ENCODE measurements around the gene NLN.

NLN gene

DNA sequence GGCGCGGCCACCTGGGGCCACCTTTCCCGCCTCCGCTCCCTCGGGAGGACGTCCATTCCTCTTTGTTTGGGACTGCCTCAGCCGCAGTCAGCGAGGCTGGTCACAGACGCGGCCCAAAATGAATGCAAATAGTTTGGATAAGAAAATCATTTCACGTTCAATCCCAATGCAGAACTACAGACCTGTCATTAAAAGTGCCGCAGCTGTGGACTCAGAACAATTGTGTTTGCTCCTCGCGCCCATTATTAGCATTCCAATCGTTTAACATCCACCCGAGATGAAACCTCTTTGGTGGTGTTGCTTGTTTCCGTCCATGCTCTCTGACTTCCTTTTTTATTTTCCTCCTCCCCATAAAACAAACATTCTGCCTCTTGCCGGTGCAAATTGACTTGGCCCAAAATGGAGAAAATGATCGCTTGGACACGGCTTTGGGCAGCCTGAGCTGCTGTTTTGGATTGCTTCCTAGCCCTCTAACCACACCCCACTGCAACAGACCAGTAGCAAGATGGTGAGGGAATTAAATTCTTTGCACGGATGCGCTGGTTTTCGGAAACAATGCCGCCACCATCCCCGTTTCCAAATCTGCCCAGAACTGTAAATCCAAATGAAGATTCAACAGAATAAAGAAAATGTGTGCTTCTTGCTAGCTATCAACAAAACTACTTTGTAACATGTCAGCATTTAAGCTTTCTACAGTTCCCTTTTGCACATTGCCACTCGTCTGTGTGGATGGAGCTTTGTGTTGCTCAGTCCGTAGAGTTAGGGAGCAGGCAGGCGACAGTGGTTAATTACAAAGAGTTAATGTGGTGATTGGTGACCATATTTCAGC is 784 bp downstream of the NLN start (continued):
- TF ChIP-seq, protein P1, sequence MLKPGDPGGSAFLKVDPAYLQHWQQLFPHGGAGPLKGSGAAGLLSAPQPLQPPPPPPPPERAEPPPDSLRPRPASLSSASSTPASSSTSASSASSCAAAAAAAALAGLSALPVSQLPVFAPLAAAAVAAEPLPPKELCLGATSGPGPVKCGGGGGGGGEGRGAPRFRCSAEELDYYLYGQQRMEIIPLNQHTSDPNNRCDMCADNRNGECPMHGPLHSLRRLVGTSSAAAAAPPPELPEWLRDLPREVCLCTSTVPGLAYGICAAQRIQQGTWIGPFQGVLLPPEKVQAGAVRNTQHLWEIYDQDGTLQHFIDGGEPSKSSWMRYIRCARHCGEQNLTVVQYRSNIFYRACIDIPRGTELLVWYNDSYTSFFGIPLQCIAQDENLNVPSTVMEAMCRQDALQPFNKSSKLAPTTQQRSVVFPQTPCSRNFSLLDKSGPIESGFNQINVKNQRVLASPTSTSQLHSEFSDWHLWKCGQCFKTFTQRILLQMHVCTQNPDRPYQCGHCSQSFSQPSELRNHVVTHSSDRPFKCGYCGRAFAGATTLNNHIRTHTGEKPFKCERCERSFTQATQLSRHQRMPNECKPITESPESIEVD (tag by site-specific recombination; IDR thresholded peaks at IDR 0.05), result no peak
- TF ChIP-seq ZNF701 (tag by site-specific recombination; IDR thresholded peaks at IDR 0.05) (no peak), GLI2 (tag by site-specific recombination; IDR thresholded peaks at IDR 0.05; ENCODE audit: borderline replicate concordance, low read depth) (no peak), ZNF302 (tag by site-specific recombination; IDR thresholded peaks at IDR 0.05; ENCODE audit: low read depth) (no peak), ZNF404 (tag by site-specific recombination; IDR thresholded peaks at IDR 0.05) (no peak), KLF16 (tag by site-specific recombination; IDR thresholded peaks at IDR 0.05) (no peak), ZBTB48 (tag by site-specific recombination; IDR thresholded peaks at IDR 0.05) (peak; percentile 41; the same call in 1 of the 2 replicates), ZNF23 (tag by site-specific recombination; IDR thresholded peaks at IDR 0.05; ENCODE audit: borderline replicate concordance) (no peak), ZNF792 (tag by site-specific recombination; IDR thresholded peaks at IDR 0.05) (no peak), ZSCAN18 (tag by site-specific recombination; IDR thresholded peaks at IDR 0.05) (no peak), ZBTB17 (tag by site-specific recombination; IDR thresholded peaks at IDR 0.05) (peak; percentile 85), PBX3 (CRISPR knock-in tag; IDR thresholded peaks at IDR 0.05) (no peak), ZNF324 (tag by site-specific recombination; IDR thresholded peaks at IDR 0.05) (no peak), ZNF133 (tag by site-specific recombination; IDR thresholded peaks at IDR 0.05) (no peak), ZNF211 (tag by site-specific recombination; IDR thresholded peaks at IDR 0.05; ENCODE audit: low read depth) (no peak), PRDM1 (tag by site-specific recombination; IDR thresholded peaks at IDR 0.05) (no peak), BCL11B (tag by site-specific recombination; IDR thresholded peaks at IDR 0.05; ENCODE audit: low read depth) (no peak), ZNF140 (tag by site-specific recombination; IDR thresholded peaks at IDR 0.05) (no peak), EGR2 (tag by site-specific recombination; IDR thresholded peaks at IDR 0.05; ENCODE audit: low read depth) (no peak), ZNF561 (tag by site-specific recombination; IDR thresholded peaks at IDR 0.05; ENCODE audit: borderline replicate concordance) (no peak), ZNF621 (tag by site-specific recombination; IDR thresholded peaks at IDR 0.05) (no peak), ZNF768 (tag by site-specific recombination; IDR thresholded peaks at IDR 0.05) (no peak), KLF8 (tag by site-specific recombination; IDR thresholded peaks at IDR 0.05) (0 out of 2 replicates have a peak, but pooled peaks have one; percentile 69), ZBTB11 (tag by site-specific recombination; conservative IDR thresholded peaks at IDR 0.05; ENCODE audit: low read depth) (no peak), ZNF184 (tag by site-specific recombination; IDR thresholded peaks at IDR 0.05) (no peak), ZNF37A (tag by site-specific recombination; IDR thresholded peaks at IDR 0.05) (no peak), ZNF530 (tag by site-specific recombination; IDR thresholded peaks at IDR 0.05; ENCODE audit: low read depth) (no peak)
- TF ChIP-seq, protein P2, sequence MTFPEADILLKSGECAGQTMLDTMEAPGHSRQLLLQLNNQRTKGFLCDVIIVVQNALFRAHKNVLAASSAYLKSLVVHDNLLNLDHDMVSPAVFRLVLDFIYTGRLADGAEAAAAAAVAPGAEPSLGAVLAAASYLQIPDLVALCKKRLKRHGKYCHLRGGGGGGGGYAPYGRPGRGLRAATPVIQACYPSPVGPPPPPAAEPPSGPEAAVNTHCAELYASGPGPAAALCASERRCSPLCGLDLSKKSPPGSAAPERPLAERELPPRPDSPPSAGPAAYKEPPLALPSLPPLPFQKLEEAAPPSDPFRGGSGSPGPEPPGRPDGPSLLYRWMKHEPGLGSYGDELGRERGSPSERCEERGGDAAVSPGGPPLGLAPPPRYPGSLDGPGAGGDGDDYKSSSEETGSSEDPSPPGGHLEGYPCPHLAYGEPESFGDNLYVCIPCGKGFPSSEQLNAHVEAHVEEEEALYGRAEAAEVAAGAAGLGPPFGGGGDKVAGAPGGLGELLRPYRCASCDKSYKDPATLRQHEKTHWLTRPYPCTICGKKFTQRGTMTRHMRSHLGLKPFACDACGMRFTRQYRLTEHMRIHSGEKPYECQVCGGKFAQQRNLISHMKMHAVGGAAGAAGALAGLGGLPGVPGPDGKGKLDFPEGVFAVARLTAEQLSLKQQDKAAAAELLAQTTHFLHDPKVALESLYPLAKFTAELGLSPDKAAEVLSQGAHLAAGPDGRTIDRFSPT (tag by site-specific recombination; IDR thresholded peaks at IDR 0.05), result no peak
